Lung (tissue), 12 donors: Measurements from ENCODE around the gene TIMM8B. TPM values are rescaled to one million over a fixed set of nuclear protein-coding genes. Genes with fewer than 3 reads are reported as not detected.
"Not testable (repeated sequence)": the region's sequence is repeated elsewhere in the genome, so short reads cannot be mapped to it uniquely, and the experiment has no call there.

Experiments used
- ATAC-seq: fragments of 200-7000 bp; cut with Tn5 transposase; one replicate; pipeline ENCODE4 v1.9.1; 2020; ENCODE audit warnings: moderate number of reproducible peaks; ENCODE audit not compliant: insufficient read depth, low FRiP score
- DNase-seq, 3 donors: peaks; one replicate each; pipeline ENCODE4 v3.0.0-alpha.2; 2013 to 2017
- H3K27ac ChIP-seq, 2 donors: one replicate each; pipeline ENCODE4 v1.5.1; 2013; ENCODE audit warnings: mild to moderate bottlenecking in 2 of 2, moderate library complexity in 2 of 2, control low read depth in 1 of 2, inconsistent platforms in 1 of 2, low read depth in 1 of 2, low read length in 1 of 2
- H3K27me3 ChIP-seq, 3 donors: one replicate each; pipeline ENCODE4 v1.5.1; 2013; ENCODE audit warnings: low read length in 2 of 3; ENCODE audit not compliant: control insufficient read depth in 3 of 3, insufficient read depth in 3 of 3
- H3K36me3 ChIP-seq, 4 donors: one replicate each; pipeline ENCODE4 v1.5.1; 2013; ENCODE audit warnings: low read length in 4 of 4, mild to moderate bottlenecking in 1 of 4, moderate library complexity in 1 of 4; ENCODE audit not compliant: control insufficient read depth in 4 of 4, insufficient read depth in 4 of 4
- H3K4me1 ChIP-seq, 5 donors: one replicate each; pipeline ENCODE4 v1.5.1; 2013; ENCODE audit warnings: low read length in 5 of 5, mild to moderate bottlenecking in 2 of 5, moderate library complexity in 1 of 5; ENCODE audit not compliant: control insufficient read depth in 5 of 5, insufficient read depth in 5 of 5
- H3K4me3 ChIP-seq: one replicate; pipeline ENCODE4 v1.5.1; 2013; ENCODE audit warnings: mild to moderate bottlenecking, control low read depth, moderate library complexity
- H3K9ac ChIP-seq, 2 donors: one replicate each; pipeline ENCODE4 v1.5.1; 2013; ENCODE audit warnings: low read length in 2 of 2, control low read depth in 1 of 2; ENCODE audit not compliant: insufficient read depth in 1 of 2
- H3K9me3 ChIP-seq, 4 donors: one replicate each; pipeline ENCODE4 v1.5.1; 2013; ENCODE audit warnings: low read length in 3 of 4, mild to moderate bottlenecking in 1 of 4, moderate library complexity in 1 of 4; ENCODE audit not compliant: control insufficient read depth in 4 of 4, insufficient read depth in 3 of 4
- WGBS, 2 donors: extraction: QIAGEN DNeasy Blood & Tissue Kit; methylation state at CpG; one replicate each; pipeline ENCODE4 v1.1.7; 2013; 5-methylcytosine and 5-hydroxymethylcytosine counted together
- polyA plus RNA-seq, 2 donors: library from polyadenylated mRNA; stranded (reverse); fragments of 200-250 nt; gene quantifications; one replicate each; pipeline ENCODE4 v1.2.1, GENCODE V29; 2013
- total RNA-seq, 2 donors: library from RNA; depleted of rRNA in 1 of 2; stranded (reverse); fragments of >200 nt in 1 of 2; gene quantifications; one replicate each; pipeline ENCODE4 v1.2.1, GENCODE V29; 2014 to 2021
- TF ChIP-seq, protein P1 (sequence below): IDR thresholded peaks from 2 replicates; pipeline ENCODE4 v1.5.1; 2012; ENCODE audit warnings: mild to moderate bottlenecking; ENCODE audit errors: control extremely low read depth, extremely low read depth
- donor health status: control.
- donor health status: control.
- donor health status: Bipolar disorder and iron deficiency.
- donor health status: healthy.
- donor health status: DM: yes; HTN: yes; CAD: no.

Gene TIMM8B
- total and polyA plus RNA-seq, 4 donors, result 33.9 to 137 (median 86.0) TPM

DNA sequence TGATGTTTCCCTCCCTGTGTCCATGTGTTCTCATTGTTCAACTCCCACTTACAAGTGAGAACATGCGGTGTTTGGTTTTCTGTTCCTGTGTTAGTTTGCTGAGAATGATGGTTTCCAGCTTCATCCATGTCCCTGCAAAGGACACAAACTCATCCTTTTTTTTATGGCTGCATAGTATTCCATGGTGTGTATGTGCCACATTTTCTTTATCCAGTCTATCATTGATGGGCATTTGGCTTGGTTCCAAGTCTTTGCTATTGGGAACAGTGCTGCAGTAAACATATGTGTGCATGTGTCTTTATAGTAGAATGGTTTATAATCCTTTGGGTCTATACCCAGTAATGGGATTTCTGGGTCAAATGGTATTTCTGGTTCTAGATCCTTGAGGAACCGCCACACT is 39.9 kb downstream of the TIMM8B start:
- H3K4me3 ChIP-seq, H3K27ac ChIP-seq, H3K9me3 ChIP-seq, H3K4me1 ChIP-seq, ATAC-seq, H3K27me3 ChIP-seq, H3K9ac ChIP-seq, DNase-seq: not testable (repeated sequence)
- WGBS, 2 donors, result 95 to 100% methylated on average over 2 of the region's 2 CpGs
- H3K36me3 ChIP-seq, result peaks cover 7 to 36% (median 11%) of the 10 kb centered on the region in 4 donors

DNA sequence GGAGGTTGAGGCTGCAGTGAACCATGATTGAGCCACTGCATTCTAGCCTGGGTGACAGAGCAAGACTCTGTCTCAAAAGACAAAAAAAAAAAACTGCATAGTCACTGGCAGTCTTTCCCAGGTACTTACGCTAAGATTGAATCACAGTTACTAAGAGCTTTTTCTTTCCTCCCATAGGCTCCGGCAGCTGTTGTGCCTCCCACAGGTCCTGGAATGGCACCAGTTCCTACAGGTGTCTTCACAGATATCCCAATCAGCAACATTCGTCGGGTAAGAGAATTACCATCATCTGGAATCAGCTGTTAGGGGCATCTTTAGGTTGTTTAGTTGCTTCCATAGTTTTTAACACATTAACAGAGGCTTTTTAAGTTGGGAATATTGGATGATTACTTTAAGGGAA is 41.6 kb downstream of the TIMM8B start:
- no peak overlapping the region for H3K4me3 ChIP-seq
- no peak overlapping the region for H3K9ac ChIP-seq
- peaks cover 8 to 29% (median 10%) of the 10 kb centered on the region in 4 donors for H3K36me3 ChIP-seq
- DNase-seq (no peak), ATAC-seq (no peak)
- no peaks in the 10 kb centered on the region for H3K27me3 ChIP-seq
- WGBS, 2 donors, result 96 to 98% methylated on average over 4 of the region's 4 CpGs
- no peaks in the 10 kb centered on the region for H3K9me3 ChIP-seq
- TF ChIP-seq, protein P1, sequence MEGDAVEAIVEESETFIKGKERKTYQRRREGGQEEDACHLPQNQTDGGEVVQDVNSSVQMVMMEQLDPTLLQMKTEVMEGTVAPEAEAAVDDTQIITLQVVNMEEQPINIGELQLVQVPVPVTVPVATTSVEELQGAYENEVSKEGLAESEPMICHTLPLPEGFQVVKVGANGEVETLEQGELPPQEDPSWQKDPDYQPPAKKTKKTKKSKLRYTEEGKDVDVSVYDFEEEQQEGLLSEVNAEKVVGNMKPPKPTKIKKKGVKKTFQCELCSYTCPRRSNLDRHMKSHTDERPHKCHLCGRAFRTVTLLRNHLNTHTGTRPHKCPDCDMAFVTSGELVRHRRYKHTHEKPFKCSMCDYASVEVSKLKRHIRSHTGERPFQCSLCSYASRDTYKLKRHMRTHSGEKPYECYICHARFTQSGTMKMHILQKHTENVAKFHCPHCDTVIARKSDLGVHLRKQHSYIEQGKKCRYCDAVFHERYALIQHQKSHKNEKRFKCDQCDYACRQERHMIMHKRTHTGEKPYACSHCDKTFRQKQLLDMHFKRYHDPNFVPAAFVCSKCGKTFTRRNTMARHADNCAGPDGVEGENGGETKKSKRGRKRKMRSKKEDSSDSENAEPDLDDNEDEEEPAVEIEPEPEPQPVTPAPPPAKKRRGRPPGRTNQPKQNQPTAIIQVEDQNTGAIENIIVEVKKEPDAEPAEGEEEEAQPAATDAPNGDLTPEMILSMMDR, result no peak
- H3K27ac ChIP-seq, result no peak overlapping the region
- peaks cover 0 to 4% (median 0%) of the 10 kb centered on the region in 5 donors for H3K4me1 ChIP-seq

DNA sequence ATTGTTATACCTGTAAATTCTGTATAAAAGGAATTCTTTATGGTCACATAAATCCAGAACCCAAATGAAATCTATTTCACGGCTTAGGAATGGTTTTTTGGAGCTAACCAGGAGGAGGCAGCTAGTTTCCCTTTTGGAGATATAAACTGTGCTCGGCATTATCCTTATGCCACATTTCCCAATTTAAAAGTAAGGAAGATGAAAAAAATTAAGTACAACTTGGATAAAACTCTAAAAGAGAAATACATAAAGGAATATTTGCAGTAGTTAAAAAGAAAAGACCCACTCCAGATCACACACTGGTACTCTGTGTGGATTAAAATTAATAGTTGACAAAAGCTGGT is 43.6 kb downstream of the TIMM8B start:
- H3K4me1 ChIP-seq, result peaks cover 0 to 2% (median 0%) of the 10 kb centered on the region in 5 donors
- no peak overlapping the region for H3K27ac ChIP-seq
- no peak overlapping the region for H3K4me3 ChIP-seq
- no peaks in the 10 kb centered on the region for H3K9me3 ChIP-seq
- peaks cover 11 to 25% (median 13%) of the 10 kb centered on the region in 4 donors for H3K36me3 ChIP-seq
- no peak for DNase-seq
- no peak for ATAC-seq
- H3K9ac ChIP-seq, result no peak overlapping the region
- no peaks in the 10 kb centered on the region for H3K27me3 ChIP-seq
- TF ChIP-seq, protein P1, result no peak
- 95 to 98% methylated on average over 2 of the region's 2 CpGs for WGBS, 2 donors

DNA sequence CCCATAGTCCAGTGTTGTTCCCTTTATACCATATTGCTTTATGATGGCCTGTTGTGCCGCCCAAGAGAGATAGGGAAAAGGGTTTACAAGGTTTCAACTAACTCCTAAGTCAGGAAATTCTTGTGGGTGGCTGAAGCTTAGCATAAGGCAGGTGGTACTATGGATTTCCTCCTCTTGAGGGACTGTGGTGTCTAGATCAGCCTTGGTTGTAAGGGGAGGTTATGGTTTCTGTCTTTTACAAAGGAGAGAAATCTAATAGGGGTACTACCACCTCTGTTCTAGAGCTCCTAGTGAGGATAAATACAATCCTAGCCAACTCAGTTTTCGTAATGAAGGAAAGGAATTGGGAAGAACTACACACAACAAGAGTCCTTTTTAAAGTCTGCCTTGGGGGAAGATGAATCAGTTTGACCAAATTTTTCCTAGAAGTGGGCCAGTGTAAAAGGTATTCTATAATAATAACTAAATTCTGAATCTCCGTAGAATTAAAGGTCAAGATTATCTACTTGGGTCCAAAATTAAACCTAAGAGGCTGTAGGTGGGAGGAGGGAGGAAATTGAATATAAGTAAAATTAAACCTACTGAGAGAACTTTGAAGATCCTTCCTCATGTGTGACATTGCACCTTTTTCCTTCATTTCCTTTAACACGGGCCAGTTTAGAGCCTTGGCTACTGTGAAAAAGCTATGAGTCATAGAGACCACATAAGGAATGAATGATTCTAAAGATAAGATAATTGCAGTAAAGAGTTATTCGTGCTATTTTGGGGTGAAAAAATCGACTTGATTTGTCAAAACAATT is 44.2 kb downstream of the TIMM8B start:
- H3K36me3 ChIP-seq, result peaks cover 11 to 27% (median 14%) of the 10 kb centered on the region in 4 donors
- 57 to 67% methylated on average over 6 of the region's 6 CpGs for WGBS, 2 donors

More for the DNA sequence above, 44.2 kb downstream of the TIMM8B start:
- H3K9me3 ChIP-seq, result no peaks in the 10 kb centered on the region
- peaks cover 0 to 2% (median 0%) of the 10 kb centered on the region in 5 donors for H3K4me1 ChIP-seq
- H3K27me3 ChIP-seq, result no peaks in the 10 kb centered on the region
- H3K9ac ChIP-seq, result no peak overlapping the region
- no peak overlapping the region for H3K4me3 ChIP-seq
- H3K27ac ChIP-seq, result peak overlapping the region in 1 of 2 donors; percentile 33
- DNase-seq (no peak), ATAC-seq (no peak)
- TF ChIP-seq, protein P1, result no peak
